Type B pancreatic cell (in vitro differentiated cells): ENCODE data around the gene CCDC157. TPM values are rescaled to one million over a fixed set of nuclear protein-coding genes. Genes with fewer than 3 reads are reported as not detected.

Experiments
- DNase-seq: peaks from one replicate; pipeline ENCODE4 v3.0.0; 2021; ENCODE audit warnings: mixed read lengths; ENCODE audit not compliant: unreplicated experiment; ENCODE audit errors: extremely low spot score
- H3K27ac Mint-ChIP-seq: 2 replicates; pipeline ENCODE4 v1.8.0; 2021; ENCODE audit warnings: mild to moderate bottlenecking, mixed read lengths
- H3K27me3 Mint-ChIP-seq: 2 replicates; pipeline ENCODE4 v1.8.0; 2021; ENCODE audit warnings: mixed read lengths
- H3K36me3 Mint-ChIP-seq: 2 replicates; pipeline ENCODE4 v1.8.0; 2021; ENCODE audit warnings: mixed read lengths
- H3K4me1 Mint-ChIP-seq: one replicate; pipeline ENCODE4 v1.8.0; 2021; ENCODE audit warnings: mixed read lengths; ENCODE audit not compliant: unreplicated experiment
- H3K4me3 Mint-ChIP-seq: 2 replicates; pipeline ENCODE4 v1.8.0; 2021; ENCODE audit warnings: mild to moderate bottlenecking, mixed read lengths
- H3K9me3 Mint-ChIP-seq: 2 replicates; pipeline ENCODE4 v1.8.0; 2021; ENCODE audit warnings: mixed read lengths
- CTCF ChIP-seq: fragments of 200-600 bp; sonication (generic); conservative IDR thresholded peaks from 2 replicates; pipeline ENCODE4 v1.5.0; 2021; ENCODE audit warnings: antibody characterized with exemption, mild to moderate bottlenecking
- total RNA-seq: library from RNA; stranded (reverse); gene quantifications from 2 replicates; pipeline ENCODE4 v1.2.1, GENCODE V29; 2021; ENCODE audit warnings: low replicate concordance

Gene CCDC157
- total RNA-seq, 1 donor from 2014 or later = 9.4 TPM

- H3K4me3 Mint-ChIP-seq = no peak overlapping the region
- H3K27ac Mint-ChIP-seq = peak overlapping the region; percentile 29
- DNase-seq = no peak
- TF ChIP-seq CTCF = no peak
- no peaks in the 10 kb centered on the region for H3K27me3 Mint-ChIP-seq
- peaks cover 5% of the 10 kb centered on the region for H3K9me3 Mint-ChIP-seq
- H3K36me3 Mint-ChIP-seq = peaks cover 16% of the 10 kb centered on the region
- peaks cover 28% of the 10 kb centered on the region for H3K4me1 Mint-ChIP-seq
These were observed 40.7 kb upstream of the CCDC157 start for GRCh38 chr22:30315962-30316576.

GRCh38 chr22:30317778-30318177, 39.0 kb upstream of the CCDC157 start:
- TF ChIP-seq CTCF = no peak
- Mint-ChIP-seq H3K27me3 (no peaks in the 10 kb centered on the region), H3K9me3 (peaks cover 5% of the 10 kb centered on the region), H3K36me3 (peaks cover 13% of the 10 kb centered on the region), H3K27ac (peak overlapping the region; percentile 96), H3K4me3 (no peak overlapping the region), H3K4me1 (peaks cover 20% of the 10 kb centered on the region)
- no peak for DNase-seq

- Mint-ChIP-seq H3K36me3 (peaks cover 9% of the 10 kb centered on the region), H3K4me1 (peaks cover 15% of the 10 kb centered on the region), H3K27me3 (no peaks in the 10 kb centered on the region), H3K27ac (peak overlapping the region; percentile 96), H3K9me3 (peaks cover 5% of the 10 kb centered on the region), H3K4me3 (peak overlapping the region; percentile 76)
- no peak for DNase-seq
- TF ChIP-seq CTCF = no peak
These were observed 37.9 kb upstream of the CCDC157 start for GRCh38 chr22:30318799-30319419.

DNA sequence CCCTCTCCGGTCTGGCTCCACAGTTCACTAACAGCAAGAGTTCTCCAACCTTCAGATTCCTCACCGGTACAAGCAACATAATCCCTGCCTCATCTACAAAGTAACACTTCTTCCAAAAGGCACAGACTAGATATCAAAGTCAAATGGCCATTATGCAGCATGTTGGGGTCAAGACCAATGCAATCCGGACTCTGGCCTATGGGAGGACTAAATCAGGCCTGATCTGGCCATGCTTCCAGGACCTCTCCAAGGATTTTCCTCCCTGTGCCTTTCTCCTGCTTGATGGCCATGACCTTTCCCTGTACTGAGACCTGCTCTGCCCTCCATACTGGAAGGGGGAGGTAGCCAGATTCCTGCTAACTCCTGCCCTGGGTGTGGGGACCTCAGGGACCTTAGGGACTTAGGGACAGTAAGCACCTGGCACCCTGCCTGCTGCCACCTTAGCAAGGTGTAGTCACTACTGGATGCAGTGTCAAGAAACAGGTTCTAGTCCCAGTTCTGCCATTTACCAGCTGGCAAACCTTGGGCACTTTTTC, 36.7 kb upstream of the CCDC157 start:
- no peaks in the 10 kb centered on the region for H3K27me3 Mint-ChIP-seq
- H3K9me3 Mint-ChIP-seq = peaks cover 5% of the 10 kb centered on the region
- no peak for DNase-seq
- peaks cover 9% of the 10 kb centered on the region for H3K36me3 Mint-ChIP-seq
- no peak for TF ChIP-seq CTCF
- no peak overlapping the region for H3K4me3 Mint-ChIP-seq
- H3K4me1 Mint-ChIP-seq = peaks cover 16% of the 10 kb centered on the region
- peak overlapping the region; percentile 96 for H3K27ac Mint-ChIP-seq

DNA sequence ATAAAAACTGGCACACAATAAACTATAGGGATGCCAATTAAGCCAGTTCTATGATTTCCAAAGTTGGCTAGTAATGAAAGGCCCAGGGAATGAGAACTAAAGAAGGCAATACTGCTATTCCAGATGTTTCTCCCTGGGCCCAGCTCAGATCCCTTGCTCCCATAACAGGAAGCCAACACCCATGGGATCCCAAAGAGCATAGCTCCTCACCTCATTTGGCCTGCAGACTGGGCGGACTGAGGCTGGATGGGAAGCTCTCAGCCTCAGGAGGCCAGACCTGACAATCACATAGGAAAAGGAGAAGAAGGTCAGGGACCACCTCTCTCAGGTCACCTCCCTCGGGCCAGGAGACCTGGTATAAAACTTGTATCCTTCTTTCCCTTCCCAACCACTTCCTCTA, 35.3 kb upstream of the CCDC157 start:
- DNase-seq = no peak
- Mint-ChIP-seq H3K4me3 (no peak overlapping the region), H3K4me1 (peaks cover 23% of the 10 kb centered on the region), H3K27me3 (no peaks in the 10 kb centered on the region), H3K36me3 (peaks cover 9% of the 10 kb centered on the region), H3K9me3 (peaks cover 5% of the 10 kb centered on the region), H3K27ac (no peak overlapping the region)
- no peak for TF ChIP-seq CTCF
